ENCODE data around the gene PPP6R1. TPM values are rescaled to one million over a fixed set of nuclear protein-coding genes. Genes with fewer than 3 reads are reported as not detected.

Gene PPP6R1
- total RNA-seq, 2 donors from 2014 or later: 74.8 to 79.9 TPM

DNA sequence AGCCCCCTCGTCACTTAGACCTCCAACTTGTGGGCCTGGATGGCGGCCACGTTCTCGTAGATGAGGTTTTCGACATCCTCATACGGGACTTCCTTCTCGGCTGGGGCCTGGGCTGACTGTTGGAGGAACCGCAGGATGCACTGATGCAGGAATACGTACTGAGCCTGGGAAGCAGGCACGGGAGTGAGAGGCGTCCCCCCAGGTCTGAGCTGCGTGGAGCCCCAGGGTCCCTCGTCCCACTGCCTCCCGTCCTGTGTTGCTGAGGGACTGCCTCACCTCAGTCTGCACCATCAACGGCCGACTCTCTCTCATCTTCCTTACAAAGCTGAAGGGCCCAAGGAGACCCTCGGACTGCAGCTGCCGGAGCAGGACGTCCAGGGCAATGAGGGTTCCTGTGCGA lies 77.1 kb downstream of the PPP6R1 start:
- no peaks in the 10 kb centered on the region for H3K4me1 ChIP-seq (ENCODE audit: control insufficient read depth, insufficient read depth, low read length)
- no peak overlapping the region for H3K9ac ChIP-seq (ENCODE audit: extremely low read depth, low read length, poor library complexity, severe bottlenecking)
- Mint-ChIP-seq H3K4me1 (peaks cover 3% of the 10 kb centered on the region), H3K4me3 (no peak overlapping the region), H3K9me3 (no peaks in the 10 kb centered on the region), H3K36me3 (ENCODE audit: low read depth) (no peaks in the 10 kb centered on the region), H3K27me3 (ENCODE audit: insufficient read depth) (peaks cover 87% of the 10 kb centered on the region), H3K27ac (no peak overlapping the region)
- H3K27ac ChIP-seq (ENCODE audit: low read depth, low read length): no peak overlapping the region
- H3K9me3 ChIP-seq (ENCODE audit: control insufficient read depth, low read length): no peaks in the 10 kb centered on the region
- TF ChIP-seq, protein P1, sequence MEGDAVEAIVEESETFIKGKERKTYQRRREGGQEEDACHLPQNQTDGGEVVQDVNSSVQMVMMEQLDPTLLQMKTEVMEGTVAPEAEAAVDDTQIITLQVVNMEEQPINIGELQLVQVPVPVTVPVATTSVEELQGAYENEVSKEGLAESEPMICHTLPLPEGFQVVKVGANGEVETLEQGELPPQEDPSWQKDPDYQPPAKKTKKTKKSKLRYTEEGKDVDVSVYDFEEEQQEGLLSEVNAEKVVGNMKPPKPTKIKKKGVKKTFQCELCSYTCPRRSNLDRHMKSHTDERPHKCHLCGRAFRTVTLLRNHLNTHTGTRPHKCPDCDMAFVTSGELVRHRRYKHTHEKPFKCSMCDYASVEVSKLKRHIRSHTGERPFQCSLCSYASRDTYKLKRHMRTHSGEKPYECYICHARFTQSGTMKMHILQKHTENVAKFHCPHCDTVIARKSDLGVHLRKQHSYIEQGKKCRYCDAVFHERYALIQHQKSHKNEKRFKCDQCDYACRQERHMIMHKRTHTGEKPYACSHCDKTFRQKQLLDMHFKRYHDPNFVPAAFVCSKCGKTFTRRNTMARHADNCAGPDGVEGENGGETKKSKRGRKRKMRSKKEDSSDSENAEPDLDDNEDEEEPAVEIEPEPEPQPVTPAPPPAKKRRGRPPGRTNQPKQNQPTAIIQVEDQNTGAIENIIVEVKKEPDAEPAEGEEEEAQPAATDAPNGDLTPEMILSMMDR (conservative IDR thresholded peaks at IDR 0.05): no peak
- H3K4me3 ChIP-seq (ENCODE audit: low read length): no peak overlapping the region
- H3K27me3 ChIP-seq (ENCODE audit: control insufficient read depth, insufficient read depth, low read length, poor library complexity, severe bottlenecking): peaks cover 58% of the 10 kb centered on the region
- no peak for DNase-seq
- WGBS, 2 experiments (ENCODE audit: insufficient coverage in 1 of 2, insufficient read length in 1 of 2): 77% methylated on average over 14 to 20 of the region's 20 CpGs
- H3K36me3 ChIP-seq (ENCODE audit: control insufficient read depth, insufficient read depth, low read length): no peaks in the 10 kb centered on the region

Small RNAs within 50 kb of the gene (microRNA-seq; reads per million reads assigned to microRNA genes)
- gene MIR6802 (ENCODE audit: borderline microRNAs expressed) (not detected), gene MIR6803 (ENCODE audit: borderline microRNAs expressed) (not detected), gene MIR6804 (ENCODE audit: borderline microRNAs expressed) (not detected)

Other genes starting within 250 kb of the PPP6R1 start
- under 1 TPM in 1 of 2 donors, not detected in 1; 0.22 TPM for gene GP6, start 220.8 kb downstream of the PPP6R1 start, total RNA-seq
- 10 to 100 TPM; 20.6 to 39.0 TPM for gene RDH13, start 195.9 kb downstream of the PPP6R1 start, total RNA-seq
- gene EPS8L1, start 183.1 kb downstream of the PPP6R1 start, total RNA-seq: 10 to 100 TPM; 29.4 to 52.8 TPM
- gene PPP1R12C, start 141.4 kb downstream of the PPP6R1 start, total RNA-seq: 100 to 1,000 TPM in 1 of 2 donors, 10 to 100 TPM in 1; 98.2 to 107 TPM
- gene TNNT1, start 109.8 kb downstream of the PPP6R1 start, total RNA-seq: 10 to 100 TPM; 22.9 to 66.7 TPM
- gene TNNI3, start 101.3 kb downstream of the PPP6R1 start, total RNA-seq: 10 to 100 TPM in 1 of 2 donors, 1 to 10 TPM in 1; 9.8 to 14.2 TPM
- 1 to 10 TPM; 5.9 to 9.5 TPM for gene DNAAF3, start 92.4 kb downstream of the PPP6R1 start, total RNA-seq
- gene SYT5, start 78.7 kb downstream of the PPP6R1 start, total RNA-seq: not detected
- not detected for gene PTPRH, start 49.5 kb downstream of the PPP6R1 start, total RNA-seq
- 1 to 10 TPM; 2.9 to 5.9 TPM for gene TMEM86B, start 30.3 kb downstream of the PPP6R1 start, total RNA-seq
- gene HSPBP1, start 21.1 kb upstream of the PPP6R1 start, total RNA-seq: 10 to 100 TPM; 43.7 to 48.5 TPM
- 10 to 100 TPM; 75.9 to 91.4 TPM for gene BRSK1, start 25.0 kb upstream of the PPP6R1 start, total RNA-seq
- gene TMEM150B, start 66.3 kb upstream of the PPP6R1 start, total RNA-seq: under 1 TPM; 0.73 to 0.95 TPM
- 10 to 100 TPM; 73.1 to 80.6 TPM for gene KMT5C, start 80.9 kb upstream of the PPP6R1 start, total RNA-seq
- gene COX6B2, start 95.7 kb upstream of the PPP6R1 start, total RNA-seq: under 1 TPM; 0.75 to 0.84 TPM
- under 1 TPM; 0.09 to 0.11 TPM for gene GARIN5B, start 104.2 kb upstream of the PPP6R1 start, total RNA-seq
- gene IL11, start 111.4 kb upstream of the PPP6R1 start, total RNA-seq: 1 to 10 TPM in 1 of 2 donors, under 1 TPM in 1; 0.91 to 1.7 TPM
- 1 to 10 TPM in 1 of 2 donors, not detected in 1; 1.2 TPM for gene TMEM190, start 117.8 kb upstream of the PPP6R1 start, total RNA-seq
- gene TMEM238, start 125.3 kb upstream of the PPP6R1 start, total RNA-seq: 1 to 10 TPM; 3.9 to 4.4 TPM
- gene RPL28, start 126.9 kb upstream of the PPP6R1 start, total RNA-seq: 1,000 to 10,000 TPM; 1,672 to 1,902 TPM
- gene UBE2S, start 148.8 kb upstream of the PPP6R1 start, total RNA-seq: 100 to 1,000 TPM; 202 to 246 TPM
- gene SHISA7, start 184.3 kb upstream of the PPP6R1 start, total RNA-seq: not detected
- gene ISOC2, start 202.6 kb upstream of the PPP6R1 start, total RNA-seq: 10 to 100 TPM; 35.9 to 39.2 TPM
- 1 to 10 TPM in 1 of 2 donors, under 1 TPM in 1; 0.62 to 2.3 TPM for gene C19orf85, start 205.7 kb upstream of the PPP6R1 start, total RNA-seq
- gene ZNF628, start 217.6 kb upstream of the PPP6R1 start, total RNA-seq: 10 to 100 TPM in 1 of 2 donors, 1 to 10 TPM in 1; 9.9 to 12.6 TPM
- 10 to 100 TPM; 51.3 to 67.1 TPM for gene NAT14, start 226.2 kb upstream of the PPP6R1 start, total RNA-seq
- gene SSC5D, start 229.4 kb upstream of the PPP6R1 start, total RNA-seq: 1 to 10 TPM; 1.4 to 2.4 TPM